Measurements from ENCODE around the gene FREY1.

DNA sequence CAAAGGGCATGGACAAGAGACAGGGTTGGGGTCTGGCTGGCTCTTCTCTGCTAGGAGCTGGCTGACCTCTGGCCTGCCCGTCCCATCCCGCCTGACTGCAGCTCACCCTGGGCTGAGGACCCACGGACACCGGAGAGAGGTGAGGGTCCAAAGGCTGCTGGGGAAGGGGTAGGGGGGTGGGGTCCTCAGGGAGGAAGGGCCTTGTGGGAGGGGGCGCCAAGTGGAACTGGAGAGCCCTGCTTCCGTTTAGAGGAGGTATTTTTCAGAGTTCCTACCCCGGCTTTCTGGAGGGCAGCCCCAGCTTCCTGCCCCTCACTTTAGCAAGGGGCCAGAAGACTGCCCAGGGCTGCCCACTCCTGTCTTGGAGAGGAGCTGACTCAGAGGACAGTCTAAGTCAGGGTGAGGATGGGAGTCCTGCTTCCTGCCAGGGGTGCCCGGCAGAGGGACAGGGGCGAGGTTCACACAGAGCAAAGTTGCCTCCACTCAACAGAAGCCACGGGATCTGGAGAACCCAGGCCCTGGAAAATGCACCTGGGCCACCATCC lies 22.5 kb upstream of the FREY1 start:
- TF ChIP-seq, protein P1, sequence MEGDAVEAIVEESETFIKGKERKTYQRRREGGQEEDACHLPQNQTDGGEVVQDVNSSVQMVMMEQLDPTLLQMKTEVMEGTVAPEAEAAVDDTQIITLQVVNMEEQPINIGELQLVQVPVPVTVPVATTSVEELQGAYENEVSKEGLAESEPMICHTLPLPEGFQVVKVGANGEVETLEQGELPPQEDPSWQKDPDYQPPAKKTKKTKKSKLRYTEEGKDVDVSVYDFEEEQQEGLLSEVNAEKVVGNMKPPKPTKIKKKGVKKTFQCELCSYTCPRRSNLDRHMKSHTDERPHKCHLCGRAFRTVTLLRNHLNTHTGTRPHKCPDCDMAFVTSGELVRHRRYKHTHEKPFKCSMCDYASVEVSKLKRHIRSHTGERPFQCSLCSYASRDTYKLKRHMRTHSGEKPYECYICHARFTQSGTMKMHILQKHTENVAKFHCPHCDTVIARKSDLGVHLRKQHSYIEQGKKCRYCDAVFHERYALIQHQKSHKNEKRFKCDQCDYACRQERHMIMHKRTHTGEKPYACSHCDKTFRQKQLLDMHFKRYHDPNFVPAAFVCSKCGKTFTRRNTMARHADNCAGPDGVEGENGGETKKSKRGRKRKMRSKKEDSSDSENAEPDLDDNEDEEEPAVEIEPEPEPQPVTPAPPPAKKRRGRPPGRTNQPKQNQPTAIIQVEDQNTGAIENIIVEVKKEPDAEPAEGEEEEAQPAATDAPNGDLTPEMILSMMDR (IDR thresholded peaks at IDR 0.05): no peak
- no peak for TF ChIP-seq POLR2AphosphoS5 (IDR thresholded peaks at IDR 0.05; ENCODE audit: low read depth, low read length)
- no peak for TF ChIP-seq SIN3A (IDR thresholded peaks at IDR 0.05; ENCODE audit: borderline replicate concordance, insufficient read depth, low read depth, low read length)
